Inferior parietal cortex (tissue), 1 donor: ENCODE data around the gene TMEM141.

Experiments used
- DNase-seq: peaks from one replicate; pipeline ENCODE4 v3.0.0-alpha.2; 2016; ENCODE audit errors: extremely low spot score

TMEM141 gene

GRCh38 chr9:136790640-136791515 is at the start of gene TMEM141:
TMEM141 (plus strand) TSS chr9:136791344; CDS start chr9:136791371, 27 bp downstream.
- peak; percentile 94 for DNase-seq

GRCh38 chr9:136741883-136742571 is 49.1 kb upstream of the TMEM141 start:
- DNase-seq, result no peak

- DNase-seq, result no peak
Observed at GRCh38 chr9:136742591-136743391, 48.4 kb upstream of the TMEM141 start, which contains the start of gene LCN10. LCN10 (minus strand) TSS chr9:136742940; CDS start chr9:136742903, 37 bp downstream.

- DNase-seq, result no peak
Observed at GRCh38 chr9:136743639-136744211, 47.4 kb upstream of the TMEM141 start.

- DNase-seq, result no peak
Observed at GRCh38 chr9:136744773-136745172, 46.4 kb upstream of the TMEM141 start.

- DNase-seq, result no peak
Observed at GRCh38 chr9:136745389-136746154, 45.6 kb upstream of the TMEM141 start.

GRCh38 chr9:136746155-136746490 is 45.0 kb upstream of the TMEM141 start:
- DNase-seq, result no peak

- DNase-seq, result no peak
Observed at GRCh38 chr9:136746621-136747020, 44.5 kb upstream of the TMEM141 start.

GRCh38 chr9:136747161-136748060 is 43.7 kb upstream of the TMEM141 start:
- DNase-seq, result no peak

GRCh38 chr9:136748201-136748600 is 42.9 kb upstream of the TMEM141 start, which contains the start of gene LCN6:
LCN6 (minus strand) TSS chr9:136748525; CDS start chr9:136748483, 42 bp downstream.
- DNase-seq, result no peak

GRCh38 chr9:136748666-136749611 is 42.2 kb upstream of the TMEM141 start:
- no peak for DNase-seq

GRCh38 chr9:136750526-136750925 is 40.6 kb upstream of the TMEM141 start:
- DNase-seq, result no peak

- DNase-seq, result no peak
Observed at GRCh38 chr9:136751244-136751643, 39.9 kb upstream of the TMEM141 start.

GRCh38 chr9:136751814-136752213 is 39.3 kb upstream of the TMEM141 start:
- DNase-seq, result no peak

- DNase-seq, result no peak
Observed at GRCh38 chr9:136753371-136754058, 37.6 kb upstream of the TMEM141 start.

GRCh38 chr9:136754059-136754572 is 37.0 kb upstream of the TMEM141 start:
- DNase-seq, result no peak

- DNase-seq, result no peak
Observed at GRCh38 chr9:136754626-136755301, 36.4 kb upstream of the TMEM141 start.
